ENCODE measurements around the gene PGAM2.
"Not testable (repeated sequence)": the region's sequence is repeated elsewhere in the genome, so short reads cannot be mapped to it uniquely, and the experiment has no call there.

Gene PGAM2

DNA sequence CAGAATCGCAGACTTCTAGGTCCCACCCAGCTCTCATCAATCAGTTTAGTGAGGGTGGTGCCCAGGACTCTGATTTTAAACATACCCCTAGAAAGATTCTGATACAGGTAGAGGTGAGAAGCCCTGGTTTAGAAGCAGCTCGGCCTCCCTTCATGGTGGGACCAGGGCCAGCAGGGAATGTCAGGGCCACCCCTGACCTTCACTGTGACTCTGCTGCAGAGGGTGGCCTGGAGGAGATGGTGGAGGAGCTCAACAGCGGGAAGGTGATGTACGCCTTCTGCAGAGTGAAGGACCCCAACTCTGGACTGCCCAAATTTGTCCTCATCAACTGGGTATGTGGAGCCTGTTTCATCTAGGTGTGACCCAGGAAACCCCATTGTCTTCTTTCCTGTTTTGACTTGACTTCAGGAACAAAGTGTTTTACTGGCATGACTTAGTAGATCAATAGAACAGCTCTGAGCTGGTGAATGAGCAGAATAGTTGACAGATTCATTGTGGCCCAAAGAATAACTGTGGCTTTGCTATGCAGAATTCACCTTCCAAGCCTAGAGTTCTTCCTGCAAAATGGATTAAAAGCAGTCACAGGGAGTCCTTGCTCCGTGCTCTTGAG lies 13.7 kb downstream of the PGAM2 start:
- no peak for DNase-seq (ENCODE audit: low read depth, low spot score)

DNA sequence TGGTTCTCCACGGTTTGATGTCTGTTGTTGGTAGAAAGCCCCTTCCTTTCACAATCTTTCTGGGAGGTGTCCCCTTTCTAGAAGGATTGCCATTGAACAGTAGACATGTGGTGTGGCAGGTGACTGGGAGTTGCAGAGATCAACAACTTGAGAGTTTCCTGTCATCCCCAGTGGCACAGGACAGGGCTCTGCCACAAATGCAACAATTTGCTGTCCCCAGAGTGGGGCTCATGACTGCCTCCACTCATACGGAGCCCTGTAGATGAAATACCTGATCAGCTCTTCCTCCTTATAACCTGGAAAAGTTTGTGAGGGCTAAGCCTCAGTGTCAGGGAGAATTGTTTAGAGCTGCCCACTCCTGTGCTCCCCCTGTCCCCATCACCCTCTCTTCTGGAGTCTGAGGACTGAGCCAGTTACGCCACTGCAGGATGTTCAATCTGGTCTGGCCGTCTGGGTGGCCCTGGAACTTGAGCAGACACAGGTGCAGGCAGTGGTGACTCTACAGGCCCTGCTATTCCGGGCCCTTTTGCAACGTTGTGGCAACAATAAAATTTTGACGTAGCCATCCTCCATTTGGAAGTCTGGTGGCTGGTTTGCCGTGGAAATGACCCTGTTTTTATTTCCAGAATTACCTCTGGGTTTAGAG lies 14.3 kb downstream of the PGAM2 start:
- DNase-seq (ENCODE audit: low read depth, low spot score): no peak

DNA sequence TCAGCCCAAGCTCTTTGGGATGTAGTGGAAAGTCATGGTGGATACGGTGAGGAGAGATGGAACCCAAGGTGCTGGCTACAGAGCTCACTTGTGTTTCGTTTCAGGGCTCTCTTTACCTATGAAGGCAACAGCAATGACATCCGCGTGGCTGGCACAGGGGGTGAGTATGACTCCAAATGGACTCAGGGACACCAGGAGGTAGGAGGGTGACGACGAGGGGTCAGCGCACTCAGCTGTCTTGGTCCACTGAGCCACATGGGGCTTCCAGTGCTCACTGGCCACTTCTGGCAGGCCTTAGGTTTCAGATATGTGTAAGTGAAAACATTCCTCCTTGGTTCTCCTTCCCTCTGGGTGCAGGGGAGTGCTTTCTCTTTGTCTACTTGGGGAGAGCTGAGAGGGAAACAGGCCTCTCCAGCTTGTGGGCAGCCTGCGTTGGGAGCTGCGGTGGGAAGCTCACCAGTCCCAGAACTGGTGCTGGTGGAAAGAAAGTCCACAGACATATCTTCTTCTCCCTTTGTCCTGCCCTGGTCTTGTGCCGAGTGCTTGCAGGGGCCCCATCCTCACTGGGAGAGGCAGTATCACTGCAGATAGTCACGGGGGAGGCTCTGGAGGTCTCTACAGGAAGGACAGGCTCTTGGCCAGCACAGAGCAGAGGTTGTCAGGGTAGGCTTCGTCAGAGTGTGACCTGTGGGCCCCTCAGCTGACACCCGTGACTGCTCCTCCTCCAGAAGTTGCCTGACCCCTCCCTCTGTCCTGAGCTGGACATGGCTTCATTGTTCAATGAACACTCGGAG lies 15.0 kb downstream of the PGAM2 start:
- DNase-seq (ENCODE audit: low read depth, low spot score): no peak

GRCh38 chr7:44048031-44048795 lies 17.2 kb downstream of the PGAM2 start:
- DNase-seq (ENCODE audit: low read depth, low spot score): no peak

DNA sequence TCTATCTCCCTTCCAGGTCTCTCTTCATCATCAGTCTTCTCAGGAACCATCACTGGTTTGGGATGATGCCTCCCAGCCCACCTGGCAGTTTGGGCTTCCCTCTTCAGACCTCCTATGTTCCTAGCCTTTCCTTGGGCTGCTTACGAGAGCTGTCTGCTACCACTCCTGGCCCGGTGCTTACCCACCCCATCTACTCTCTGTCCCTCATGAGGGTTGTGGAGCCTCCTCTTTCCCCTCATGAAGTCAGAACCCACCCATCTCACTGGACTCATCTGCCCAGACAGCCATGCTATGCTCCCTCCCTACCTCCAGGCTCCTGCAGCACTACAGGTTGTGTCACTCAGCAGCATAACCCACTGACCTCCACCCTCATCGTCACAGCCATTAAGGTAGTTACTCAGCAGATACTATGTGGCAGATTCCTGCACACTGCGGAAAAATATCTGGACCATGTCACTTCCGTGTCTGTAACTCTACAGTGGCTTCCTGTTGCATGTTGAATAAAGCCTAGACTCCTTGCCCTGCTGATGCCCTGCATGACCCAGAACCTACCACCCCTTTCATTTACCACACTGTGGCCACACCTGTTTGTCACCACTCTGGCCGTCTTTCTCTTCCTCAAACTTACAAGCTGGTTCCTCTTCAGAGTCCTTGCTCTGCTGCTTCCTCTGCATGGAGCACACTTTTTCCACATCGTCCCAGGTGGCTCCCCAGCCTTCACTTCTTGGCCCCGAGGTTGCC lies 18.9 kb downstream of the PGAM2 start:
- no peak for DNase-seq (ENCODE audit: low read depth, low spot score)

GRCh38 chr7:44045226-44046014 lies 19.9 kb downstream of the PGAM2 start:
- DNase-seq (ENCODE audit: low read depth, low spot score): no peak

DNA sequence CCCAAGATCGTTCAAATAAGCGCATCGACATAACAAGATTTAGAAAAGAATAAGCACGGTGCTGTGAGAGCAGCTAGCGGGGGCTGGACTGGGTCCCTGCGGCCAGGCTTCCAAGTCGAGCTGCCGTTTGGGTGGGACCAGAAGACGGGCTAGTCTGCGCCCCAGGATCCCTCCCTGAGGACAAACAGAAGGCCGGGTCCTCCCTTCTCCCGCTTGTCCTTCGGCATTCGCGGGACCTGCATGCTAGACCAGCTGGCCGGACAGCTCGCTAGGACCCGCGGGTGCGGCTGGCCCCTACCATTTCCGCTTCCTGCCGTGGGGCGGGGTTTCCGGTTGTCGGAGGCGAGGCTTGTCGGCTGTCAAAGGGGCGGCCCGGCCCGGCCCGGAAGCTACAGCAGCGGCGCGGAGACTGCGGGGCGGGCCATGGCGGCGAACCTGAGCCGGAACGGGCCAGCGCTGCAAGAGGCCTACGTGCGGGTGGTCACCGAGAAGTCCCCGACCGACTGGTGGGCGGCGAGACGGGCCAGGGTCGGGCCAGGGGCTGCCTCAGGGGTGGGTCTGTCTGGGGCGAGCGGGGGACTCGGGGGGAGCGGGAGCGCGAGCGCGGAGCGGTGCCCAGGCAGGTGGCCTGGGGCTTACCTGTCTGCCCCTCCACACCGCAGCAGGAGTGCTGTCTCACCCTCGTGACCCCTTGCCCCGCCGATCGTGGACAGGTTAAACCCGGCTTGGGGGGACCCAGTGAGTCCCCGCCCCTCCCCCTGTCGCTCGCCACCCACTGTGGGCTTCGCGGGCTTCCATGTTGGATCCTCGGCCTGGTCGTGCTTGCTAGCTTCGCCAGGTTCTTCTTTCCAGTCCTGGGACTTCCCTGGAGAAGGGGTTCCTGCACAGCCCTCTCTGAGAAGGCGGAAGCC lies 20.8 kb downstream of the PGAM2 start, which contains the start of gene DBNL:
Gene DBNL, plus strand, starts transcription at position 388 of the 911 bp plus-strand sequence. Its CDS starts 36 bp downstream, at position 424.
- DNase-seq (ENCODE audit: low read depth, low spot score): no peak

DNA sequence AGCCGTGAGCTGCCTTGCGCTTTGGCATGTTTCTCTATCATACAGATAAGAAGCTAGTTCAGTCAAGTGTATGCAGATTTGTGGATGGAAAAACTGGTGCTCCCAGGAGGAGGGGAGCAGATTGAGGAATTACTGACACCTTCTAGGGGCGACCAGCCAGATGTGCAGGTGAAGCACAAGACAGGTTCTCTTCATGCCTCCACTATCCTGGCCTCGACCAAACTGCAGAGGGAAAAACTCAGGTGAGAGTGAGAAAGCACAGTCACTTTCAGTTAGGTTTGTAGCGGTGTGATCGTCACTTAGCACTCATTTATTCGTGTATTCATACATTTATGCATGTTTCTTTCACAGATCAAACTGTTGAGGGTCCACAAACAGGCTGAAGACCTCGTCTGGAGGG lies 21.5 kb downstream of the PGAM2 start:
- no peak for DNase-seq (ENCODE audit: low read depth, low spot score)

DNA sequence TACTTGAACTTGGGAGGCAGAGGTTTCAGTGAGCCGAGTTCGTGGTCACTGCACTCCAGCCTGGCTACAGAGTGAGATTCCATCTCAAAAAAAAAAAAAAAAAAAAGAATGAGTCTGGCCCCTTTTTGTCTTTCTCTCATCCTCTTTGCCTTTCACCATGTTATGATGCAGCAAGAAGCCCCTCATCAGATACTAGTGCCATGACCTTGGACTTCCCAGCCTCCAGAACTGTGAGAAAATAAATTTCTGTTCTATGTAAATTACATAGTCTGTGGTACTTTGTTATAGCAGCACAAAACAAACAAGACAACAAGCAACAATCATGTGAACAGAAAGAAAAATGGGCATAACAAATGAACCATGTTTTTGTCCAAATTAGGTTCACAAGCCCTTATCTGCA lies 23.1 kb downstream of the PGAM2 start:
- DNase-seq (ENCODE audit: low read depth, low spot score): no peak

DNA sequence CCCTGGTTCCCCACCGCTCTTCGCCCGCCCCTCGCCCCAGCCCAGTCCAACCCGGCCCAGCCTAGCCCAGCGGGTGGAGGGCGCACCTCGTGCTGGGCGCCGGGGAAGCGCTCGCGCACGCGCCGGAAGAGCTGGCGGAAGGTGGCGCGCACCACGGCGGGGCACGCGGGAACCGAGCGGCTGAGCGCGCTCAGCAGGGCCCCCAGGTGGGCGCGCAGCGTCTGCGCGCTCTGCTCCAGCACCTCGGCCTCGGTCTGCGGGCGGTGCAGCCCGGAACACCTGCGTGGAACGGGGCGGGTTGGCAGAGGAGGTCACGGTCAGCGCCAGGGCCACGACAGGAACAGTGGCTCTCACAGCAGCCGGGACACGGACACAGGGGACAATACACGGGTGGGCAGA lies 24.9 kb downstream of the PGAM2 start:
- DNase-seq (ENCODE audit: low read depth, low spot score): not testable (repeated sequence)

GRCh38 chr7:44039800-44040492 lies 25.4 kb downstream of the PGAM2 start:
- DNase-seq (ENCODE audit: low read depth, low spot score): not testable (repeated sequence)

DNA sequence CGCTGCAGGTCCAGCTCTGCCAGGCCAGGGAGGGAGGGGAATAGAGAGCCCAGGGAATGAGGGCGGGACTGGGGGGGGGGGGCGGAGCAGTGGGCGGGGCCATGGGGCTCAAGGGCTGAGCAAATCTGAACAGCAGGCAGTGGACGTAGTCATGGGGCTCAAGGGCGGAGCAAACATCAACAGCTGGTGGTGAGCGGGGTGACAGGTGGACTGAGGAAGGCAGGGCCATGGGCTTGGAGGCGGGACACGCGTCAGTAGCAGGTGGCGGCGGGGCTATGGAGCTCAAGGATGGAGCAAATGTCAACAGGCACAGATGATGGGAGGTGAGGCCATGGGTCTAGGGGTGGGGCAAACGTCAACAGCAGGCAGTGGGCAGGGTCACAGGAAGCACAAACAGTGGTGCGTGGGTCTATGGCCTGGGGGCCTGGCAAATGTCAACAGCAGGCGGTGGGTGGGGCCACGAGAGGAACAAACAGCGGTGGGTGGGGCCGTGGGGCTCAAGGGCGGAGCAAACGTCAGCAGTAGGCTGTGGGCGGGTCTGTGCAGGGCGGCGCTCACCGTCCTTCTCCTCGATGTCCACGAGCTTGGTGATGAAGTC lies 26.3 kb downstream of the PGAM2 start:
- DNase-seq (ENCODE audit: low read depth, low spot score): not testable (repeated sequence)

DNA sequence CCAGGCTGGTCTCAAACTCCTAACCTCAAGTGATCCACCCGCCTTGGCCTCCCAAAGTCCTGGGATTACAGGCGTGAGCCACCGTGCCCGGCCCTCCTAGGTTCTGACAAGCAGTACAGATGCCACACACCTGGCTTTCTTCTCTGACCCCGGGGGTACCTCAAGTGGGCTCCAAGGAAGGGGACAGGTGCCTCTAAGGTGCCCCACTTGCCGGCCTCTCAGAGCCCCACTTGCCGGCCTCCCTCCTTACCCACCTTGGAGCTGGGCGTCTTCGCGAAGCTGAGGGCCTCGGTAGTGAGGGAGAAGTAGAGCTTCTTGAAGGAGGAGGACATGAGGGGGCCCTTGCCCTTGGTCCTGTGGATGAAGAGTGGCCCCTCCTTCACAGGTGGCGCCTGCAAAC lies 26.8 kb downstream of the PGAM2 start:
- not testable (repeated sequence) for DNase-seq (ENCODE audit: low read depth, low spot score)

GRCh38 chr7:44037951-44038350 lies 27.4 kb downstream of the PGAM2 start:
- not testable (repeated sequence) for DNase-seq (ENCODE audit: low read depth, low spot score)

GRCh38 chr7:44036364-44036763 lies 29.0 kb downstream of the PGAM2 start:
- not testable (repeated sequence) for DNase-seq (ENCODE audit: low read depth, low spot score)

DNA sequence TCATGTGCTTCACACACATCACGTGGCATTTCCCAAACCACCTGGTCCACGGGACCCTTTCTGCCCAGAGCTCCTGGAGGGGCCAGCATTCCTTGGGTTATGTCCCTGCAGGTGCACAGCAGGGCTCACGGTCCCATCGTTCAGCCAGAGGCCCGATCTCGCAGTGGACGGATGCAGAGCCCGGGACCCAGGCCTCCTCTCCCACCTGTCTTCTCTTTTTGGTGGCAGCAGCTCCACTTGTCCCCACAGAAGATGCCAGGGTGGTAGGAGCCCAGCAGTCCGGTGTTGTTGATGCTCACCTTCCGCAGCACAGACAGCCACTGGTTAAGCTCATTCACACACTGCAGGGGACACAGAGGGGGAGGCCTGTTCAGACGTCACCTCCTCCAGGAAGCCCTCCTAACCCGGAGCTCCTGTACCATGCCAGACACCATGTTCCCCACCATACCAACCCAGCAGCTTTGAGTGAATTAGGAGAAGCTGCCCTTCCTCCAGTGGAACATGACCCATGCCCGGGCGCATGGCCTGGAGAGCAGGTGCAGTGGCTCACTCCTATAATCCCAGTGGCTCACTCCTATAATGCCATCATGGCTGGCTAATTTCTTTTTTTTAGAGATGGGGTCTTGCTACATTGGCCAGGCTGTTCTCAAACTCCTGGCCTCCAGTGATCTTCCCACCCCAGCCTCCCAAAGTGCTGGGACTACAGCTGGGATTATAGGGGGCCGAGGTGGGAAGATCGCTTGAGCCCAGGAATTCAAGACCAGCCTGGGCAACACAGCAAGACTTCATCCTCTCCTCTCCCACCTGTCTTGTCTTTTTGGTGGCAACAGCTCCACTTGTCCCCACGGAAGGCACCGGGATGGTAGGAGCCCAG lies 31.2 kb downstream of the PGAM2 start:
- not testable (repeated sequence) for DNase-seq (ENCODE audit: low read depth, low spot score)

DNA sequence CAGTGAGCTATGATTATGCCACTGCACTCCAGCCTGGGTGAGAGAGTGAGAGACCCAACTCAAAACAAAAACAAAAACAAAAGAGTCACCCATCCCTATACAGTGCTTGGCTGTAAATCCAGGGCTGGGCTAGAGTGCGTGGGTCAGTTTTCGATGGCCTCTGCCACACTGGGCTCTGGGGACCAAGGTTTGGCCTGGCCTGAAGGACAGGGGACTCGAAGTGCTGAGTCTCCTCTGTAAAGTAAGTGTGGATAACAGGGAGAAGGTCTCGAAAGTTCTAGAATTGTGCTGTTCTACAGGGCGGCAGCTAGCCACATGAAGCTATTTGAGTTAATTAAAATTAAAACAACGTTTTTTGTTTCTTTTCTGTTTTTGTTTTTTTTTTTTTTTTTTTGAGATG lies 33.3 kb downstream of the PGAM2 start:
- not testable (repeated sequence) for DNase-seq (ENCODE audit: low read depth, low spot score)

Measured in iPS DF 19.7 (cell line).